Testis (tissue), 5 donors: ENCODE data around the gene LKAAEAR1. TPM values are rescaled to one million over a fixed set of nuclear protein-coding genes. Genes with fewer than 3 reads are reported as not detected.
A peak's percentile ranks its signal among the peaks of the same experiment; 100 is the strongest.

Source experiments
- DNase-seq: peaks from one replicate; pipeline ENCODE4 v3.0.0-alpha.2; 2019
- H3K27ac ChIP-seq, 2 donors: fragments of 200-600 bp; sonication (generic); one replicate each; pipeline ENCODE4 v1.5.1; 2019
- H3K27me3 ChIP-seq: fragments of 200-600 bp; sonication (generic); one replicate; pipeline ENCODE4 v1.5.1; 2019
- H3K36me3 ChIP-seq: fragments of 200-600 bp; sonication (generic); one replicate; pipeline ENCODE4 v1.5.1; 2017; ENCODE audit warnings: low read depth; ENCODE audit errors: missing control alignments
- H3K4me1 ChIP-seq: fragments of 200-600 bp; sonication (generic); one replicate; pipeline ENCODE4 v1.5.1; 2019
- H3K4me3 ChIP-seq, 2 donors: fragments of 200-600 bp; sonication (generic); one replicate each; pipeline ENCODE4 v1.5.1; 2017 to 2019
- H3K9me3 ChIP-seq: fragments of 200-600 bp; sonication (generic); one replicate; pipeline ENCODE4 v1.5.1; 2017
- CTCF ChIP-seq, 3 experiments: fragments of 450-650 bp in 2 of 3; fragments of 200-600 bp in 1 of 3; sonication (generic) in 1 of 3; IDR thresholded peaks; one replicate each; pipeline ENCODE4 v1.5.1; 2016 to 2019; ENCODE audit warnings: antibody characterized with exemption in 3 of 3, mild to moderate bottlenecking in 2 of 3, moderate library complexity in 1 of 3
- POLR2A ChIP-seq: fragments of 450-650 bp; IDR thresholded peaks from one replicate; pipeline ENCODE4 v1.6.1; 2017; ENCODE audit warnings: antibody characterized with exemption, mild to moderate bottlenecking, moderate library complexity
- WGBS, 2 donors: methylation state at CpG; one replicate each; pipeline ENCODE4 v1.1.5; 2018; 5-methylcytosine and 5-hydroxymethylcytosine counted together
- intact Hi-C: fragments of 100-400 bp; cut with DNase I; formaldehyde crosslinking; loops from one replicate; pipeline ENCODE4 v1.15.1; 2023; ENCODE audit warnings: low total_unique reads
- long read RNA-seq, 2 donors: transcript quantifications; one replicate each; lab custom pipeline, GENCODE V29; 2026
- polyA plus RNA-seq: library from polyadenylated mRNA; stranded (reverse); fragments of 350-450 nt; fragmentation: Illumina TruSeq; extraction: RNeasy Lipid Tissue Mini Kit (QIAGEN cat#74804); gene quantifications from one replicate; pipeline ENCODE4 v1.2.3, GENCODE V29; 2014; ENCODE audit warnings: low read depth, low replicate concordance; ENCODE audit not compliant: insufficient read depth
- total RNA-seq, 2 donors: library from RNA; depleted of rRNA; stranded (reverse); fragments of >200 nt; gene quantifications; one replicate each; pipeline ENCODE4 v1.2.3, GENCODE V29; 2016

The LKAAEAR1 gene
- total RNA-seq (10 to 100 TPM; 45.3 to 89.9 TPM), polyA plus RNA-seq (6.6 TPM)
- long read RNA-seq, donor 1: 0 reads
- long read RNA-seq, donor 2: 0 reads

DNA sequence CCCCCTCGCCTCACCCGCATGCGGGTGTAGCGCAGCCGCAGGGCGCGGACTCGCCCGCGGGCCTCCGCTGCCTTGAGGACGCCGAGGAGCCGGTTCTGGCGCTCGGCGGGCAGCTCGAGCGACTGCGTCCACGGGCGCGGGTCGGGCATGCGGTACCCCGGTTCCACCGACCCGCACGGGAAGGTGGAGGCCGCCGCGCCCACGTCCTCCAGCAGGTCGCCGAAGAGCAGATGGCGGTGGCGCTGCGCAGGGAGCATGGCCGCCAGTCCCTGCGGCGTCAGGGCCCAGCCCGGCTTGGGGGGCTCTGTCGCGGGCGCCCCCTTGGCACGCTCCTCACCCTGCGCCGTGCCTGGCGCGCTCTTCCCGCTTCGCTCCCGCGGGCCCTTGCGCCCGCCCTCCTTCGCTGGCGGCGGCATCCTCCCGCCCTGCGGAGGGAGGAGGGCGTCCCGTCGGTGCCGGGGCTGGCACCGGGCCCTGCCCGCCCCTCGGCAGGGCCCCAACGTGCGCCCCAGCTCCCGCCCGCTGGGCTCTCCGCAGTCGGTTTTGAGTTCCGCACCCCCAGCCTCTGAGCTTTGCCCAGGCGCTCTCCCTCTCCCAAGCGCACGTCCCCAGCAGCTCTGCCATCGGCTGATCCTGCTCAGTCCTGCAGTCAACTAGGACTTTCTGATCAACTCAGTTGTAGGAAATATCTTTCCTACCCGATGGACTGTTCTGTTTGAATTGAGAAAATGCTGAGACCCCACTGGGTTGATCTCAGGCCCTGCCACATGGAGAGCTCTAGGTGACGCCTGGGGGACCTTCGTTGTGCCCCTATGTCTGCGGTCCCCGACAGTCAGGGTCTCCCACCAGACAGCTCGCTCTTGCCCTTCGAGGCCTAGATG, at the start of gene LKAAEAR1:
Gene LKAAEAR1, minus strand, starts transcription at position 595 of the 881 bp plus-strand sequence. Its CDS starts 179 bp downstream, at position 416.
- no peaks in the 10 kb centered on the region for H3K27me3 ChIP-seq
- no peaks in the 10 kb centered on the region for H3K9me3 ChIP-seq
- intact Hi-C loops: no loop called here

DNA sequence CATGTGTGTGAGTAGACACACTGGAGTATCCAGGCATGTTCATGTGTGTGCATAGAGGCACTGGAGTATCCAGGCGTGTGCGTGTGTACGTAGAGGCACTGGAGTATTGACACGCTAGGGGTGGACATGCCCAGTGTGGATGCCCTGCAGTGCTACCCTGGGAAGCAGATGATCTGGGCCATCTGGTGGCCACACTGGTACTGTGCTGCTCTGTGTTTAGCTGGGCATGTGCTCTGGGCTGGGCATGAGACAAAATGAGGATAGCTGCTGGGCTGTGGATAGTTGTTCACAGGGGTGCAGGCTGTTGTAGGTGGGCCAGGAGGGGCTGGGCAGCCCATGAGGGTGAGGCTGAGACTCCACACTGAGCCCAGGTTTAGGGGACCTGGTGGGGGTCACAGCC, 47.2 kb upstream of the LKAAEAR1 start:
- WGBS, 2 donors: 83 to 96% methylated on average over 4 of the region's 4 CpGs

More for the DNA sequence above, at the start of gene LKAAEAR1:
- DNase-seq: no peak
- TF ChIP-seq CTCF (IDR thresholded peaks at IDR 0.05) (no peak), POLR2A (no peak)
- Histone ChIP-seq H3K4me1 (peaks cover 22% of the 10 kb centered on the region), H3K4me3 (peak within 1 kb of the TSS; percentile 47 to 64), H3K27ac (no peak within 1 kb of the TSS), H3K36me3 (no peaks in the 10 kb centered on the region)
- 2 to 3% methylated on average over 22 to 74 of the region's 86 CpGs for WGBS, 2 donors

DNA sequence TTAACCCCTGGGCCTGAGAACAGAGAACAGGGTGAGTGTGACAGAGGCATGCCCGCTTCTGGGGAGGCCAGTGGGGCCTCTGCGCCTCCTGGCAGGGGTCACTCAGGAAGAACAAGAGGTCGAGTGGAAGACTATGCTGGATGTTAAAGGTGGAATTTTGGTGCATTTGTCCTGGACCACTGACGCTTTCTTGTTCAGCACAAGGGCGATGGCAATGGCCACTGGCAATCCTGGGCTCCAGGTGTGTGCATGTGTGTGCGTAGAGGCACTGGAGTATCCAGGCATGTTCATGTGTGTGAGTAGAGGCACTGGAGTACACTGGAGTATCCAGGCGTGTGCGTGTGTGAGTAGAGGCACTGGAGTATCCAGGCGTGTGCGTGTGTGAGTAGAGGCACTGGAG, 46.7 kb upstream of the LKAAEAR1 start:
- no peak overlapping the region for H3K4me3 ChIP-seq
- TF ChIP-seq CTCF (IDR thresholded peaks at IDR 0.05): no peak
- TF ChIP-seq POLR2A: no peak
- intact Hi-C loops: no loop called here
- no peaks in the 10 kb centered on the region for H3K9me3 ChIP-seq
- WGBS, 2 donors: 84 to 86% methylated on average over 10 of the region's 10 CpGs
- H3K27me3 ChIP-seq: no peaks in the 10 kb centered on the region
- H3K27ac ChIP-seq: no peak overlapping the region
- H3K4me1 ChIP-seq: no peaks in the 10 kb centered on the region
- DNase-seq: no peak
- no peaks in the 10 kb centered on the region for H3K36me3 ChIP-seq

More for the DNA sequence above, 47.2 kb upstream of the LKAAEAR1 start:
- H3K4me3 ChIP-seq: no peak overlapping the region
- no peaks in the 10 kb centered on the region for H3K36me3 ChIP-seq
- TF ChIP-seq CTCF (IDR thresholded peaks at IDR 0.05) (peak in 1 of 3 experiments; percentile 13), POLR2A (no peak)
- H3K4me1 ChIP-seq: no peaks in the 10 kb centered on the region
- intact Hi-C loops: no loop called here
- no peaks in the 10 kb centered on the region for H3K27me3 ChIP-seq
- H3K9me3 ChIP-seq: no peaks in the 10 kb centered on the region
- no peak overlapping the region for H3K27ac ChIP-seq
- peak; percentile 54 for DNase-seq

- H3K9me3 ChIP-seq: no peaks in the 10 kb centered on the region
- WGBS, 2 donors: 52 to 74% methylated on average over 5 of the region's 5 CpGs
- no peak for TF ChIP-seq CTCF (IDR thresholded peaks at IDR 0.05)
- no peak for TF ChIP-seq POLR2A
Measured at GRCh38 chr20:64130271-64130670, 46.1 kb upstream of the LKAAEAR1 start.

More at GRCh38 chr20:64130271-64130670, 46.1 kb upstream of the LKAAEAR1 start:
- no peaks in the 10 kb centered on the region for H3K4me1 ChIP-seq
- H3K27ac ChIP-seq: no peak overlapping the region
- no peaks in the 10 kb centered on the region for H3K27me3 ChIP-seq
- intact Hi-C loops: no loop called here
- no peak overlapping the region for H3K4me3 ChIP-seq
- no peak for DNase-seq
- no peaks in the 10 kb centered on the region for H3K36me3 ChIP-seq
